ENCODE measurements around the gene GPRC5A. TPM values are rescaled to one million over a fixed set of nuclear protein-coding genes. Genes with fewer than 3 reads are reported as not detected.
"Not testable (repeated sequence)": the region's sequence is repeated elsewhere in the genome, so short reads cannot be mapped to it uniquely, and the experiment has no call there.

GPRC5A gene
- total RNA-seq, result 1.1 TPM
- polyA plus RNA-seq (ENCODE audit: insufficient read depth in 1 of 8, insufficient read length in 8 of 8, low replicate concordance in 1 of 8), result 1 to 10 TPM in 7 of 8 donors, under 1 TPM in 1; 0.90 to 5.9 (median 1.9) TPM
- long read RNA-seq, donor 1, result 0 reads
- long read RNA-seq, donor 2, result 0 reads
- long read RNA-seq, donor 3, result 0 reads
- long read RNA-seq, donor 4, result 0 reads
- long read RNA-seq, donor 5, full-length matches to known transcripts, result 1 of 1 reads
- long read RNA-seq, donor 5, partial matches to known transcripts, result 0 of 1 reads
- long read RNA-seq, donor 5, other reads (novel, unspliced or antisense), result 0 of 1 reads
- long read RNA-seq, donor 6, full-length matches to known transcripts, result 1 of 1 reads
- long read RNA-seq, donor 6, partial matches to known transcripts, result 0 of 1 reads
- long read RNA-seq, donor 6, other reads (novel, unspliced or antisense), result 0 of 1 reads
- long read RNA-seq, donor 7, full-length matches to known transcripts, result 1 of 1 reads
- long read RNA-seq, donor 7, partial matches to known transcripts, result 0 of 1 reads
- long read RNA-seq, donor 7, other reads (novel, unspliced or antisense), result 0 of 1 reads
- long read RNA-seq, donor 8, full-length matches to known transcripts, result 1 of 1 reads
- long read RNA-seq, donor 8, partial matches to known transcripts, result 0 of 1 reads
- long read RNA-seq, donor 8, other reads (novel, unspliced or antisense), result 0 of 1 reads
- long read RNA-seq, donor 9, full-length matches to known transcripts, result 1 of 1 reads
- long read RNA-seq, donor 9, partial matches to known transcripts, result 0 of 1 reads
- long read RNA-seq, donor 9, other reads (novel, unspliced or antisense), result 0 of 1 reads
- long read RNA-seq, donor 10, full-length matches to known transcripts, result 1 of 1 reads
- long read RNA-seq, donor 10, partial matches to known transcripts, result 0 of 1 reads
- long read RNA-seq, donor 10, other reads (novel, unspliced or antisense), result 0 of 1 reads
- long read RNA-seq, donor 11, result 0 reads

- peak; percentile 95 for DNase-seq
- peak within 1 kb of the TSS; percentile 42 for H3K4me3 ChIP-seq (ENCODE audit: low read length)
- H3K36me3 ChIP-seq (ENCODE audit: control insufficient read depth, insufficient read depth, low read length), result no peaks in the 10 kb centered on the region
- no peaks in the 10 kb centered on the region for H3K9me3 ChIP-seq (replicated peaks; ENCODE audit: control insufficient read depth, low read depth, low read length)
- H3K4me1 ChIP-seq (ENCODE audit: control insufficient read depth, insufficient read depth, low read length), result peaks cover 13% of the 10 kb centered on the region
- peaks cover 19% of the 10 kb centered on the region for H3K27me3 ChIP-seq (ENCODE audit: control insufficient read depth, insufficient read depth, low read length)
- peak within 1 kb of the TSS; percentile 42 for H3K27ac ChIP-seq (ENCODE audit: low read length)
- under 1% methylated on average over 46 of the region's 50 CpGs for WGBS (ENCODE audit: insufficient coverage)
These were observed at the start of gene GPRC5A for GRCh38 chr12:12891080-12891880. TSS of gene GPRC5A (plus strand) at chr12:12891562. CDS start at chr12:12908250, 16,688 bp downstream.

- Histone ChIP-seq H3K4me3 (ENCODE audit: low read length) (no peak overlapping the region), H3K27ac (ENCODE audit: low read length) (no peak overlapping the region), H3K36me3 (ENCODE audit: control insufficient read depth, insufficient read depth, low read length) (no peaks in the 10 kb centered on the region), H3K27me3 (ENCODE audit: control insufficient read depth, insufficient read depth, low read length) (no peaks in the 10 kb centered on the region), H3K4me1 (ENCODE audit: control insufficient read depth, insufficient read depth, low read length) (no peaks in the 10 kb centered on the region), H3K9me3 (replicated peaks; ENCODE audit: control insufficient read depth, low read depth, low read length) (no peaks in the 10 kb centered on the region)
- 100% methylated on average over 2 of the region's 4 CpGs for WGBS (ENCODE audit: insufficient coverage)
- no peak for DNase-seq
These were observed 45.5 kb upstream of the GPRC5A start for GRCh38 chr12:12845794-12846243.

- not testable (repeated sequence) for DNase-seq; H3K27ac ChIP-seq (ENCODE audit: low read length); H3K27me3 ChIP-seq (ENCODE audit: control insufficient read depth, insufficient read depth, low read length); H3K4me1 ChIP-seq (ENCODE audit: control insufficient read depth, insufficient read depth, low read length); H3K36me3 ChIP-seq (ENCODE audit: control insufficient read depth, insufficient read depth, low read length); H3K9me3 ChIP-seq (replicated peaks; ENCODE audit: control insufficient read depth, low read depth, low read length); H3K4me3 ChIP-seq (ENCODE audit: low read length)
- no CpG with 5 or more reads among the region's 3 CpGs for WGBS (ENCODE audit: insufficient coverage)
These were observed 44.6 kb upstream of the GPRC5A start for GRCh38 chr12:12846780-12847179.

- Histone ChIP-seq H3K27ac (ENCODE audit: low read length) (no peak overlapping the region), H3K4me1 (ENCODE audit: control insufficient read depth, insufficient read depth, low read length) (no peaks in the 10 kb centered on the region), H3K36me3 (ENCODE audit: control insufficient read depth, insufficient read depth, low read length) (no peaks in the 10 kb centered on the region), H3K4me3 (ENCODE audit: low read length) (no peak overlapping the region), H3K27me3 (ENCODE audit: control insufficient read depth, insufficient read depth, low read length) (no peaks in the 10 kb centered on the region), H3K9me3 (replicated peaks; ENCODE audit: control insufficient read depth, low read depth, low read length) (no peaks in the 10 kb centered on the region)
- WGBS (ENCODE audit: insufficient coverage), result no CpG with 5 or more reads among the region's 3 CpGs
- no peak for DNase-seq
These were observed 37.9 kb upstream of the GPRC5A start for GRCh38 chr12:12853435-12853834.

- no peak for DNase-seq
These were observed 31.7 kb upstream of the GPRC5A start for GRCh38 chr12:12859690-12860089.

GRCh38 chr12:12864243-12864642 lies 27.1 kb upstream of the GPRC5A start:
- H3K4me3 ChIP-seq (ENCODE audit: low read length), result no peak overlapping the region
- no peaks in the 10 kb centered on the region for H3K9me3 ChIP-seq (replicated peaks; ENCODE audit: control insufficient read depth, low read depth, low read length)
- H3K27ac ChIP-seq (ENCODE audit: low read length), result no peak overlapping the region
- no peaks in the 10 kb centered on the region for H3K36me3 ChIP-seq (ENCODE audit: control insufficient read depth, insufficient read depth, low read length)
- no peaks in the 10 kb centered on the region for H3K27me3 ChIP-seq (ENCODE audit: control insufficient read depth, insufficient read depth, low read length)
- WGBS (ENCODE audit: insufficient coverage), result no CpG with 5 or more reads among the region's 2 CpGs
- no peaks in the 10 kb centered on the region for H3K4me1 ChIP-seq (ENCODE audit: control insufficient read depth, insufficient read depth, low read length)
- no peak for DNase-seq

More at GRCh38 chr12:12859690-12860089, 31.7 kb upstream of the GPRC5A start:
- H3K4me3 ChIP-seq (ENCODE audit: low read length), result no peak overlapping the region
- no peaks in the 10 kb centered on the region for H3K36me3 ChIP-seq (ENCODE audit: control insufficient read depth, insufficient read depth, low read length)
- no peaks in the 10 kb centered on the region for H3K9me3 ChIP-seq (replicated peaks; ENCODE audit: control insufficient read depth, low read depth, low read length)
- no peaks in the 10 kb centered on the region for H3K4me1 ChIP-seq (ENCODE audit: control insufficient read depth, insufficient read depth, low read length)
- no peaks in the 10 kb centered on the region for H3K27me3 ChIP-seq (ENCODE audit: control insufficient read depth, insufficient read depth, low read length)
- no peak overlapping the region for H3K27ac ChIP-seq (ENCODE audit: low read length)
- no CpG with 5 or more reads among the region's 1 CpG for WGBS (ENCODE audit: insufficient coverage)

- H3K36me3 ChIP-seq (ENCODE audit: control insufficient read depth, insufficient read depth, low read length), result no peaks in the 10 kb centered on the region
- no CpG with 5 or more reads among the region's 3 CpGs for WGBS (ENCODE audit: insufficient coverage)
- H3K4me1 ChIP-seq (ENCODE audit: control insufficient read depth, insufficient read depth, low read length), result no peaks in the 10 kb centered on the region
- H3K4me3 ChIP-seq (ENCODE audit: low read length), result no peak overlapping the region
- H3K27ac ChIP-seq (ENCODE audit: low read length), result no peak overlapping the region
- H3K9me3 ChIP-seq (replicated peaks; ENCODE audit: control insufficient read depth, low read depth, low read length), result no peaks in the 10 kb centered on the region
- DNase-seq, result no peak
- H3K27me3 ChIP-seq (ENCODE audit: control insufficient read depth, insufficient read depth, low read length), result no peaks in the 10 kb centered on the region
These were observed 22.7 kb upstream of the GPRC5A start for GRCh38 chr12:12868477-12869235.

GRCh38 chr12:12870465-12870864 lies 20.9 kb upstream of the GPRC5A start:
- Histone ChIP-seq H3K9me3 (replicated peaks; ENCODE audit: control insufficient read depth, low read depth, low read length) (no peaks in the 10 kb centered on the region), H3K27ac (ENCODE audit: low read length) (no peak overlapping the region), H3K4me3 (ENCODE audit: low read length) (no peak overlapping the region), H3K36me3 (ENCODE audit: control insufficient read depth, insufficient read depth, low read length) (no peaks in the 10 kb centered on the region), H3K4me1 (ENCODE audit: control insufficient read depth, insufficient read depth, low read length) (peaks cover 3% of the 10 kb centered on the region), H3K27me3 (ENCODE audit: control insufficient read depth, insufficient read depth, low read length) (no peaks in the 10 kb centered on the region)
- 41% methylated on average over 5 of the region's 7 CpGs for WGBS (ENCODE audit: insufficient coverage)
- DNase-seq, result no peak

- H3K4me3 ChIP-seq (ENCODE audit: low read length), result no peak overlapping the region
- no peak overlapping the region for H3K27ac ChIP-seq (ENCODE audit: low read length)
- no peaks in the 10 kb centered on the region for H3K36me3 ChIP-seq (ENCODE audit: control insufficient read depth, insufficient read depth, low read length)
- H3K4me1 ChIP-seq (ENCODE audit: control insufficient read depth, insufficient read depth, low read length), result peaks cover 3% of the 10 kb centered on the region
- H3K27me3 ChIP-seq (ENCODE audit: control insufficient read depth, insufficient read depth, low read length), result no peaks in the 10 kb centered on the region
- WGBS (ENCODE audit: insufficient coverage), result 97% methylated on average over 3 of the region's 6 CpGs
- DNase-seq, result no peak
- H3K9me3 ChIP-seq (replicated peaks; ENCODE audit: control insufficient read depth, low read depth, low read length), result no peaks in the 10 kb centered on the region
These were observed 19.7 kb upstream of the GPRC5A start for GRCh38 chr12:12871587-12872138.
